HG03066 (cell line): ENCODE results near the gene PHETA2.
"Not testable (repeated sequence)": the region's sequence is repeated elsewhere in the genome, so short reads cannot be mapped to it uniquely, and the experiment has no call there.

Experiments
- ATAC-seq: cut with Tn5 transposase; IDR thresholded peaks from one replicate; pipeline ENCODE4 v1.9.1; 2021; ENCODE audit warnings: low read depth; ENCODE audit not compliant: unreplicated experiment

PHETA2 gene

GRCh38 chr22:42101199-42101598 is 27.2 kb downstream of the PHETA2 start:
- ATAC-seq: no peak

GRCh38 chr22:42104332-42104860 is 30.3 kb downstream of the PHETA2 start:
- not testable (repeated sequence) for ATAC-seq

GRCh38 chr22:42108848-42109247 is 34.8 kb downstream of the PHETA2 start:
- ATAC-seq: no peak

GRCh38 chr22:42111798-42112197 is 37.8 kb downstream of the PHETA2 start:
- no peak for ATAC-seq

- not testable (repeated sequence) for ATAC-seq
These were observed 38.7 kb downstream of the PHETA2 start for GRCh38 chr22:42112793-42113192.

- ATAC-seq: no peak
These were observed 40.7 kb downstream of the PHETA2 start for GRCh38 chr22:42114721-42115120.

GRCh38 chr22:42115420-42115830 is 41.4 kb downstream of the PHETA2 start:
- ATAC-seq: not testable (repeated sequence)

- no peak for ATAC-seq
These were observed 42.9 kb downstream of the PHETA2 start for GRCh38 chr22:42116848-42117424.

GRCh38 chr22:42120231-42121021 is 46.4 kb downstream of the PHETA2 start:
- not testable (repeated sequence) for ATAC-seq

- not testable (repeated sequence) for ATAC-seq
These were observed 49.5 kb downstream of the PHETA2 start for GRCh38 chr22:42123529-42123928.

GRCh38 chr22:42127606-42128005 is 53.6 kb downstream of the PHETA2 start:
- no peak for ATAC-seq

- ATAC-seq: not testable (repeated sequence)
These were observed 54.0 kb downstream of the PHETA2 start for GRCh38 chr22:42128007-42128406.
